GM21528 (cell line): Measurements from ENCODE around the gene CARD8.

Experiments
- ATAC-seq: cut with Tn5 transposase; IDR thresholded peaks from one replicate; pipeline ENCODE4 v1.9.1; 2021; ENCODE audit warnings: mild to moderate bottlenecking, moderate library complexity; ENCODE audit not compliant: unreplicated experiment, low FRiP score

Gene CARD8

DNA sequence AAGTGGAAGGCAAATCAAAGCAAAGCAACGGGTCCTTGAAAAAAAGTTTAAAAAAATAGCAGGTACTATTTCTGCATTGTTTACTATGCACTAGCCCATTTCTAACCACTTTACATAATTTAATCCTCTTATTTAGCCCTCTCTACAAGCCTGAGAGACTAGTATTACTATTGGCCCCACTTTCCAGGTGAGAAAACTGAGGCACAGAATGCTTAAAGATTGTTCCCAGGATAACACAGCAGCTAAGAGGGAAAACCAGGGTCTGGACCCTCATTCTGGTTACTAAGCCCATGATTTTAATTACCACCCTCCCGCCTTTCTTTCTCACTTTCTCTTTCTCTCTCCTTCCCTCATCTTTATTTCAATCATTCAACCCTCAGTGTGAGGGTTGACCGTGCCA lies 79.5 kb downstream of the CARD8 start:
- no peak for ATAC-seq

DNA sequence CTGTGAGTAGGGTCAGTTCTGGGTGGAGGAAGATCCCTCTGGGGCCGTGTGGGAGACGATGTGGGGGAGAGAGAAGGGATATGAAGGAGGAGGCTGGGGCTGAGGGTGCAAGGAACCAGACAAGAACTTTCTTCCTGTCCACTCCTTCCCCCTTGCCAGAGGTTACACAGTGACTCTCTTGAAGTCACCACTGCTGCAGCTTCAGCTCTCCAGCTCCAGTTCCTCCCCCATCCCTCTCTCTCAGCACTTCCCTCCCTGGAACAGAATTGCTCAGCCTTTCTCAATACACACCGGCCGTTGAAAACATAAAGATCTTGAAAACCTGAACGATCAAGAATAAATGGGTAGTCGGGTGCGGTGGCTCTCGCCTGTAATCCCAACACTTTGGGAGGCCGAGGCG lies 80.1 kb downstream of the CARD8 start:
- no peak for ATAC-seq

DNA sequence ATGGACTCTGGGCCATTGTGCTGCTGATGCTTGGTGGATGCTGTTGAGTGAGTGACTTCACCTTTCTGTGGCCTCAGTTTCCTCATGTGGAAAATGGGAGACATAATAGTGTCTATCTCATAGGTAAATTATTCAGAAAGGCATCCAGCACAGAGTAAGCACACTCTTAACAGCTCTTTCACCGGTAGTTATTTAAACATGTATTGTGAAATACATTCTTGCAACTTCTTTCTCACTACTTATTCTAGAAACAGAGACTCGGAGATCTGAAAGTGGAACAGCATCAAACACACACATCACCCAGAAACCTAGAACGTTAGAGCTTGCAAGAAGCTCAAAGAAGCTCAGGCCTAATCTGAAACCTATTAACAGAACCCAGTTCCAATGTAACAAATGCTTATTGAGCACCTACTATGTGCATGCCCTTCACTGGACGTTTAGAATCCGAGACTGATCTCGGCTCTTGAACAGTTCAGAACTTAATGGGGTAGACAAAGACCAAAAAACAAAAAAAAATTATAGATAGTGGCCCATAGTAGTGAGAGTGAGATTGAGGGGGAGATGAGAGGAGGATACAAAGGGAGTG lies 81.2 kb downstream of the CARD8 start:
- no peak for ATAC-seq

DNA sequence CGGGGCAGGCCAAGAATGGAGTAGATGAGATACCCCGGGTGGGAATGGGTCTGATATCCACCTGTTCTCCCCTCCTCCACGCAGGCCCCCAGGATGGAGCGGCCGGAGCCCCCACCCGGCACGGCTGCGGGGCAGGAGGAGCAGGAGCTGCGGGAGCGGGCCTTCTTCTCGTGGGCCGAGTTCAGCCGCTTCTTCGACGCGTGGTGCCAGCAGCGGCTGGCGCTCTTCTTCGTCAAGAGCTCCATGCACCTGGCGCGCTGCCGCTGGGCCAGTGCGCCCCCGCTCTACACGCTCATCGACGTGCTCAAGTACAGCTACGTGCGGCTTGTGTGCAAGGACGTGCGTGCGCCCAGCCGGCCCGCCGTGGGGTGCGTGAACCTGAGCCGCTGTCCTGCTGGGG lies 84.0 kb downstream of the CARD8 start:
- ATAC-seq = no peak

DNA sequence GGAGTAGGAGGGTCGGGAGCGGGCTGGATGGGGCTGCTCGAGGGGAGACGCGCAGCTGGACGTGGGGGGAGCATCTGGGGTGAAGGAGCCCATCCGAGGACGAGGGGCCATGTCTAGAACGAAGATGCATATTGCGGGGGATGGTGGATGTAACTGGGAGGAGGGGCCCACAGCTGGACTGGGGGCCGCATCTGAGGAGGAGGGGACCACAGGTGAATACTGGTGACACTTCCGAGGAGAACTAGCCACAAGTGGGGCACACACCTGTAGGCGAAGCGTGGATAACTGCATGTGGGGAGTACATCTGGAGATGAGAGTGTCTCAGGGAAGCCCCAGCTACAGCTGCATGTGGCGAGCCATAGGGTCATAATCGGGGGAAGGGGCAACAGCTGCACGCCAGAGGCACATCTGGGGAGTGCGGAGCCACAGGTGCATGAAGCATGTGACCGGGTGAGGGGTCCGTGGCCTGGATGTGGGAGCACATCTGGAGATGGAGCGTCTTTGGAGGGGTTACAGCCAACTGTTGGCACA lies 84.8 kb downstream of the CARD8 start:
- ATAC-seq = no peak

DNA sequence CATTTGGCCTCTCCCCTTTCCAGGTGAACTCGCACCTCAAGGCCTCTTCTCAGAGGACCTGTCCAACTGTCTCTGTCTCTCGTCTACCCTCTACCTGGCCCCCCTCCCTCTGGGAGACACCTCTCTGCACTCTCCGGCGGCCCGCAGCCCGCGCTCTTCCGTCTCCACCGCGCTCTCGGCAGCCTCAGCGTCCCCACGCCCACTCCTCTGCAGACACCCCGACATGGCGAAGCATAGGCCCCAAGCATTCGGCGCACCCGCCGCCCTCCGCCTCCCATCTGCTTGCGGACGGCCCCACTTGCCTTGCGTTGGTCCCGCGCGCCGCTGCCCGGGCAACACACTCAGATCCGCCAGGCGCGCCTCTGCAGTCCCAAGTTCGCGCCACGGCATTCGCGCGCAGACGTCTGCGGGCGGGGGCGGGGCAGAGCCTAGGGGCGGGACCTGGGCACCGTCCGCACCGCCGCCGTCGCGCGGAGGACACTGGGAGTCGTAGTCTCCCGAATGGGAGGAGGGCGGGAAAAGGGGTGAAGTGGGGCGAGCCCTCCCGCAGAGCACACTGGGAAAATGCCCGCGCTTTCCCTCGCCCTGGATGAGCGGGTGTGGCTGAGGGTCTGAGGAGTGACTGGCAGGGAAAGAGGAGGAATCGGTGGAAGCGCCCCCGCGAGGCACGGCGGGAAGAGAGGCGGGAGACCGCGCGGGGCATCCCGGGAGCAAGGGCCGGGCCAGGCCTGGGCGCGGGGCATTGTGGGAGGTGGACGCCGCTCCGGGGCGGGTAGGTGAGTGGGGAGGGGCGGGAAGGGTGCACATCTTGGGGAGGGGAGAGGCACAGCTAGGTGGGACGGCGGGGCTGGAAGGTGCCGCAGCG lies 85.5 kb downstream of the CARD8 start, which contains the start of the genes LIG1 and ZSWIM9:
TSS of gene LIG1 (minus strand) at position 406 of the 865 bp plus-strand sequence. CDS start 4,778 bp downstream, outside the sequence.
TSS of gene ZSWIM9 (plus strand) at position 742 of the 865 bp plus-strand sequence. CDS start 1,123 bp downstream, outside the sequence.
- ATAC-seq = peak; percentile 80

DNA sequence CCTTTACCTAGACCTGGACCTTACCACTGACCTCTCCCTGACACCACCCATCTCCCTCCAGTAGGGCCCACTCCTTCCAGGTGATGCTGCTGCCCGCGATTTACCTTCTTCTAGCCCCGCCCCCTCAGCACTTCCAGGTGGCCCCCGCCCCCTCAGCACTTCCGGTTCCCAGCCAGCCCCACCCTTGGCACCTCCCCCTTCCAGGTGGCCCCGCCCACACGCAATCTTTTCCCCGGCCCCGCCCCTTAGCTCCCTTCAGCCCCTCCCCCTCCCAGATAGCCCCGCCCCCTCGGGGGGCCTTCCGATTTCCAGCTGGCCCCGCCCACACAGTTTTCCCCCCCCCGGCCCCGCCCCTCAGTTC lies 86.2 kb downstream of the CARD8 start:
- ATAC-seq = no peak

DNA sequence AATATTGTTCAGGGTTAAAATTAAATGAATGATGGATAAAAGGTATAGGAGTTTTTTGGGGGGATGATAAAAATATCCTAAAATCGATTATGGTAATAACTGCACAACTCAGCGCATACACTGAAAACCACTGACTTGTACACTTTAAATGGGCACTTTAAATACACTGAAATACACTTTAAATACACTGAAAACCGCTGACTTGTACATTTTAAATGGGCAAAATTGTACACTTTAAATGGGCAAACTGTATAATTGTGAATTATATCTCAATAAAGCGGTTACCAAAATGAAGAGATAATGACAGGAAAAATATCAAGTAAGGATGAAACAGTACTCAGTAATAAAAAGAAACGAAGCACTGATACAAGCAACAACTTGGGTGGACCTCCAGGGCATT lies 87.0 kb downstream of the CARD8 start:
- ATAC-seq = no peak

DNA sequence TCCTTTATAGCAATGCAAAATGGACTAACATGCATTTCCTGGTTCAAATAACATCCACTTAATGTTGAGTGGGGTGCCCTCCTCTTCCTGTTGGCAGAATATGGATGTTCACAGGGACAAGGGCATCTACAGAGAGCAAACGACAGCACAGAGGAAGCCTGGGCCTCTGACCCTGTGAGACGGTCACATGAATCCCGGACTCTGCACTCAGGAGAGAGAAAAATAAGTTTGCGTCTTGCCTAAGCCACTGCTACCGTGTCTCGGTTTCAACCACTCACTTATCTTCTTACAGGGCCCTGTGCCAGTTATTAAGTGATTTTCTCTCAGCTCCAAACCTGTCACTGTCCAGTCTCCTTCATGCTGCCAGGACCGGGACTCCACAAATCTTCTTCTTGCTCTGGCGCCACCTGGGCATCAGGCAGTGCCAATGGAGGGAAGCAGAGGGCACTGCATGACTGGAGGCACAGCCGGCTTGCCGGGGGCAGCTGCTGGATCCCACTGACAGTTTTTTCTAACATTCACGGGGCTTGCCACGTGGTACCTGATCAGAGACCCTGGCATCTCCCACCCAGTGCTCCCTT lies 97.4 kb downstream of the CARD8 start:
- no peak for ATAC-seq
